Renal pelvis (tissue), 4 donors: ENCODE data around the gene TEX44. TPM values are rescaled to one million over a fixed set of nuclear protein-coding genes. Genes with fewer than 3 reads are reported as not detected.

ENCODE experiments used
- DNase-seq: peaks from one replicate; pipeline ENCODE4 v3.0.0-alpha.2; 2013
- polyA plus RNA-seq, 3 donors: library from polyadenylated mRNA; unstranded; fragments of 120-200 nt; gene quantifications; one replicate each; pipeline ENCODE4 v1.2.1, GENCODE V29; 2013; ENCODE audit not compliant: insufficient read length in 3 of 3

Gene TEX44
- polyA plus RNA-seq, 3 donors, result not detected

GRCh38 chr2:231633241-231633976, 40.7 kb downstream of the TEX44 start:
- DNase-seq, result no peak

GRCh38 chr2:231634412-231634811, 41.7 kb downstream of the TEX44 start:
- no peak for DNase-seq

- no peak for DNase-seq
Observed at GRCh38 chr2:231634951-231635875, 42.5 kb downstream of the TEX44 start.

- no peak for DNase-seq
Observed at GRCh38 chr2:231640241-231640640, 47.6 kb downstream of the TEX44 start.

DNA sequence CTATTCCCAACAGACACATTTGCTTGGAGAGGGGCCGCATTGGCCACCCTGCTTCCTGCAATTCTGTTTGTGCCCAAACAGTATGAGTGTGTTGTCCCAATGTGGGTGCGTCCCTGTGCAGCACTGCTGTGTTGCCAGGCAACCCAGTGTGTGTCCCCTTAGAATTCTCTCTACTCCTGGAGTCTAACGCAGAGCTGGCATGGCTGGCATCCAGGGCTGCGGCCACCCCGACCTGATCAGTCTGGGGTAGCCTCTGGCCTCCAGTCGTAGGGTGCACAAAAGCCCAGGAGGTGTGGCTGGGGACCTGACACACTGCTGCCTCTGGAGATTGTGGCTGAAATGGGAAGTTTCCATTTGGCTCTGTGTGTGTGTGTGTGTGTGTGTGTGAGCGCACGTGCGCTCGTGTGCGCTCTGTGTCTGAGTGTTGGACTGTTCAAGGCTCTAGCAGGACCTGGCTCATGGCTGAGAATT, 48.0 kb downstream of the TEX44 start:
- DNase-seq, result no peak

DNA sequence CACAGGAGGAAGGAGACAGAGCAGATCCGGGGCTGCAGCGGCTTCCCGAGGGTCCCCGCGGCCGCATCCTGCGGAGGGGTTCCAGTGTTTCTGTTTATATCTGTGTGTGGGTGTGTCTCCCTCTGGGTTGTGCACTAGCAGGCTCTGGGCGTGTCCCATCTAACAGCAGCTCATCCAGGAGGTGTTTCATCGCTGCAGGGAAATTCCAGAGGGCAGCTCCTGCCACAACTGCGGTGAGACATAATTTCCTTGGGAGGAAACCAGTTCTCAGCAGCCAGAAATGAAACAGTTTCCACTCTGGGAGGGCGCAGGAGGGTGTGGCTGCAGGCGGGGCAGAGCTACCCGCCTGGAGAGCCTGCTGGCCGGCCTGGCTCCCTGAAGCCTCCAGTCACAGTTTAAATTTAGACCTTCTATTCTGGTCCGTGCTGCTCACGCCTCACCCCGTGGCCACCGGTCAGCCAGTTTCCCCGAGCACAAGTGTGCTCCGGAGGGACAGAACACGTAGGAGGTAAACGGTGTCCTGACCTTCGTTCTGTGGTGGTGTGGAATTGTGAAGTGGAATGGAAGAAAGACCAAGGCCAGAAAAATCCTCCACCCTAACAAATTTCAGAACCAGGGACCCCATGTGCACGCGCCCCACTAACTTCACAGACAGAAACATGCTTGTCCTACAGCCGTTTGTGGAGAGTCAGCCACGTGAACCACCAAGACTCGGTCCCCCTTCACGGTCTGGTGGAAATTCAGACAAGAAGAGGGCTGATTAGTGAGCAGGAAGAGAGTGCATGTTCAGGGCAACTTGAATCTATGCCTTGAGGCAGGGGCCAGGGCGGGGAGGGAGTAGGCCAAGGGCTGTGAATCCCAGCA, 50.2 kb downstream of the TEX44 start:
- DNase-seq, result no peak

- DNase-seq, result no peak
Observed at GRCh38 chr2:231643495-231643888, 50.8 kb downstream of the TEX44 start.

Other genes with a start within 250 kb of the TEX44 start
- gene B3GNT7, start 197.2 kb upstream of the TEX44 start, polyA plus RNA-seq, result 1 to 10 TPM; 3.0 to 5.0 (median 4.2) TPM
- gene NCL, start 128.4 kb upstream of the TEX44 start, polyA plus RNA-seq, result 1,000 to 10,000 TPM in 2 of 3 donors, 100 to 1,000 TPM in 1; 972 to 1,146 (median 1,054) TPM
- 1 to 10 TPM in 1 of 3 donors, under 1 TPM in 2; 0.53 to 1.1 (median 0.74) TPM for gene NMUR1, start 62.4 kb upstream of the TEX44 start, polyA plus RNA-seq
- 1,000 to 10,000 TPM; 1,989 to 2,420 (median 2,020) TPM for gene PTMA, start 115.7 kb downstream of the TEX44 start, polyA plus RNA-seq
- gene PDE6D, start 188.4 kb downstream of the TEX44 start, polyA plus RNA-seq, result 10 to 100 TPM; 22.5 to 28.7 (median 25.7) TPM
- gene COPS7B, start 193.6 kb downstream of the TEX44 start, polyA plus RNA-seq, result 10 to 100 TPM; 53.8 to 64.4 (median 62.5) TPM